Ishikawa (cell line): ENCODE results near the gene INPP5F.

Experiments
- CEBPB ChIP-seq: IDR thresholded peaks from 2 replicates; pipeline ENCODE4 v1.6.1; 2012
- EGR1 ChIP-seq: IDR thresholded peaks from 2 replicates; pipeline ENCODE4 v1.6.1; 2012
- EP300 ChIP-seq: IDR thresholded peaks from 2 replicates; pipeline ENCODE4 v1.6.1; 2012; ENCODE audit warnings: borderline replicate concordance
- MAX ChIP-seq: IDR thresholded peaks from 2 replicates; pipeline ENCODE4 v1.6.1; 2012
- NFIC ChIP-seq: IDR thresholded peaks from 2 replicates; pipeline ENCODE4 v1.6.1; 2012
- REST ChIP-seq: IDR thresholded peaks from 2 replicates; pipeline ENCODE4 v1.6.1; 2012; ENCODE audit warnings: low read depth, mild to moderate bottlenecking
- USF1 ChIP-seq: IDR thresholded peaks from 2 replicates; pipeline ENCODE4 v1.6.1; 2012
- YY1 ChIP-seq: IDR thresholded peaks from 2 replicates; pipeline ENCODE4 v1.6.1; 2012; ENCODE audit warnings: low read depth

- no peak for TF ChIP-seq CEBPB
- TF ChIP-seq EP300: no peak
- no peak for TF ChIP-seq MAX
- no peak for TF ChIP-seq NFIC
- no peak for TF ChIP-seq REST
- no peak for TF ChIP-seq YY1
- TF ChIP-seq USF1: no peak
- TF ChIP-seq EGR1: no peak
These were observed 24.8 kb downstream of the INPP5F start for GRCh38 chr10:119750391-119751230.
